Keratinocyte (primary cell): Measurements from ENCODE around the gene MYO1E. TPM values are rescaled to one million over a fixed set of nuclear protein-coding genes. Genes with fewer than 3 reads are reported as not detected.

Experiments used
- DNase-seq: peaks from one replicate; pipeline ENCODE4 v3.0.0-alpha.2; 2011; ENCODE audit warnings: low read depth, missing footprints, low spot score
- FAIRE-seq: peaks from 2 replicates; lab custom pipeline; 2011; peaks lifted over from hg19 to GRCh38; lab: Jason Lieb, UNC
- H2AFZ ChIP-seq: 2 replicates; pipeline ENCODE4 v1.6.0; 2012; ENCODE audit warnings: low read length, control low read depth, inconsistent platforms; ENCODE audit not compliant: control insufficient read depth
- H3K27ac ChIP-seq: 2 replicates; pipeline ENCODE4 v1.5.1; 2011; ENCODE audit warnings: low read length; ENCODE audit not compliant: control insufficient read depth, insufficient read depth
- H3K27me3 ChIP-seq: 3 replicates; pipeline ENCODE4 v1.6.0; 2011; ENCODE audit warnings: low read length; ENCODE audit not compliant: control insufficient read depth, insufficient read depth; ENCODE audit errors: extremely low read depth
- H3K36me3 ChIP-seq, 2 experiments: 2 replicates in 1 of 2; 3 replicates in 1 of 2; pipeline ENCODE4 v1.5.1; 2011; ENCODE audit warnings: low read length in 2 of 2, mild to moderate bottlenecking in 1 of 2; ENCODE audit not compliant: control insufficient read depth in 2 of 2, insufficient read depth in 2 of 2; ENCODE audit errors: extremely low read depth in 1 of 2
- H3K4me1 ChIP-seq: 3 replicates; pipeline ENCODE4 v1.5.1; 2011; ENCODE audit warnings: low read length; ENCODE audit not compliant: control insufficient read depth, insufficient read depth; ENCODE audit errors: extremely low read depth
- H3K4me2 ChIP-seq: 3 replicates; pipeline ENCODE4 v1.6.0; 2011; ENCODE audit warnings: low read depth, low read length; ENCODE audit not compliant: control insufficient read depth, insufficient read depth; ENCODE audit errors: extremely low read depth
- H3K4me3 ChIP-seq, 3 experiments: fragments of 200-600 bp in 1 of 3; sonication (generic) in 1 of 3; 2 replicates in 2 of 3; 3 replicates in 1 of 3; pipeline ENCODE4 v1.5.1; 2011 to 2016; ENCODE audit warnings: low read length in 3 of 3, mild to moderate bottlenecking in 3 of 3, control low read depth in 2 of 3, inconsistent platforms in 1 of 3, low read depth in 1 of 3, mixed read lengths in 1 of 3, mixed run types in 1 of 3, moderate library complexity in 1 of 3; ENCODE audit not compliant: control insufficient read depth in 2 of 3, insufficient read depth in 2 of 3; ENCODE audit errors: extremely low read depth in 1 of 3
- H3K79me2 ChIP-seq: 2 replicates; pipeline ENCODE4 v1.6.0; 2012; ENCODE audit warnings: low read length; ENCODE audit not compliant: control insufficient read depth, insufficient read depth
- H3K9ac ChIP-seq: 3 replicates; pipeline ENCODE4 v1.6.0; 2011; ENCODE audit warnings: low read length; ENCODE audit not compliant: control insufficient read depth, insufficient read depth; ENCODE audit errors: extremely low read depth
- H3K9me1 ChIP-seq: 3 replicates; pipeline ENCODE4 v1.6.0; 2011; ENCODE audit warnings: low read length; ENCODE audit not compliant: control insufficient read depth, insufficient read depth; ENCODE audit errors: extremely low read depth
- H3K9me3 ChIP-seq: 2 replicates; pipeline ENCODE4 v1.5.1; 2012; ENCODE audit warnings: low read depth, low read length; ENCODE audit not compliant: control insufficient read depth
- H4K20me1 ChIP-seq: 3 replicates; pipeline ENCODE4 v1.6.0; 2011; ENCODE audit warnings: low read length; ENCODE audit not compliant: control insufficient read depth, insufficient read depth; ENCODE audit errors: extremely low read depth
- EZH2 ChIP-seq: IDR thresholded peaks from one replicate; pipeline ENCODE4 v1.6.1; 2012; ENCODE audit warnings: inconsistent platforms, mild to moderate bottlenecking, low read length, moderate library complexity
- dilution Hi-C: fragments of 300-500 bp; cut with MboI; formaldehyde crosslinking; loops from one replicate; pipeline ENCODE4 v1.7.0; 2020; ENCODE audit warnings: low sequenced_read_pairs; ENCODE audit not compliant: extremely low pct_ligation_motif_present
- polyA plus RNA-seq, 5 experiments: library from polyadenylated mRNA; depleted of rRNA in 3 of 5; stranded (reverse) in 3 of 5; stranded (forward) in 1 of 5; unstranded in 1 of 5; fragments of >200 nt; gene quantifications; 1 replicate in 1 of 5; 2 replicates in 3 of 5; 3 replicates in 1 of 5; pipeline versions ENCODE4 v1.2.1 to v1.2.3, GENCODE V29; 2011 to 2012; ENCODE audit warnings: missing spikeins in 2 of 5, low read depth in 1 of 5, low replicate concordance in 1 of 5
- TF ChIP-seq, protein P1 (sequence below), 3 experiments: IDR thresholded peaks in 1 of 3; conservative IDR thresholded peaks in 1 of 3; optimal IDR thresholded peaks in 1 of 3; 2 replicates in 2 of 3; 3 replicates in 1 of 3; pipeline versions ENCODE3 to v1.5.1; 2011; ENCODE audit warnings: low read length in 3 of 3, mild to moderate bottlenecking in 3 of 3, moderate library complexity in 2 of 3, control low read depth in 1 of 3, inconsistent platforms in 1 of 3; ENCODE audit not compliant: insufficient read depth in 2 of 3; ENCODE audit errors: extremely low read depth in 1 of 3

MYO1E gene
- polyA plus RNA-seq, 1 donor (not counting 4 experiments of a cell fraction or from before 2014, with no cell fraction given), result 213 TPM

DNA sequence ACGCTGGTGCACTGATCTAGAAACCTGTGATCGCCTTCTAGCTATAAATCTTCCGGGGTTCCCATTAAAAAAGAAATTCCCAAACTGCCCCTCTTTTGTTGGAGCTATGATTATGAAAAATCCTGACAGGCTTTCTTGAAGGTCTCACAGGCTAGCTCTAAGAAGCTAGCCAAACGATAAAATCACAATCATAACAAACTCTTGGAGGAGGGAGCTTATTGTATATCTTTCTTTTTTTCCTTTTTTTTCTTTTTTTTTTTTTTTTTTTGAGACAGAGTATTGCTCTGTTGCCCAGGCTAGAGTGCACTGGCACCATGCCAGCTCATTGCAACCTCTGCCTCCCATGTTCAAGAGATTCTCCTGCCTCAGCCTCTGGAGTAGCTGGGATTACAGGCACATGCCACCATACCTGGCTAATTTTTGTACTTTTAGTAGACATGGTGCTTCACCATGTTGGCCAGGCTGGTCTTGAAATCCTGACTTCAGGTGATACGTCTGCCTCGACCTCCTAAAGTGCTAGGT lies 72.0 kb downstream of the MYO1E start:
- FAIRE-seq, result no peak
- Histone ChIP-seq H4K20me1 (no peaks in the 10 kb centered on the region), H3K9ac (peak overlapping the region; percentile 61), H3K79me2 (peaks cover 77% of the 10 kb centered on the region), H3K36me3 (no peaks in the 10 kb centered on the region), H3K27me3 (no peaks in the 10 kb centered on the region), H3K4me3 (peak overlapping the region in 1 of 3 experiments; percentile 11), H3K9me1 (no peaks in the 10 kb centered on the region), H2AFZ (no peak overlapping the region), H3K4me2 (peak overlapping the region; percentile 73), H3K9me3 (no peaks in the 10 kb centered on the region), H3K4me1 (peaks cover 71% of the 10 kb centered on the region), H3K27ac (peak overlapping the region; percentile 73)
- TF ChIP-seq, protein P1, sequence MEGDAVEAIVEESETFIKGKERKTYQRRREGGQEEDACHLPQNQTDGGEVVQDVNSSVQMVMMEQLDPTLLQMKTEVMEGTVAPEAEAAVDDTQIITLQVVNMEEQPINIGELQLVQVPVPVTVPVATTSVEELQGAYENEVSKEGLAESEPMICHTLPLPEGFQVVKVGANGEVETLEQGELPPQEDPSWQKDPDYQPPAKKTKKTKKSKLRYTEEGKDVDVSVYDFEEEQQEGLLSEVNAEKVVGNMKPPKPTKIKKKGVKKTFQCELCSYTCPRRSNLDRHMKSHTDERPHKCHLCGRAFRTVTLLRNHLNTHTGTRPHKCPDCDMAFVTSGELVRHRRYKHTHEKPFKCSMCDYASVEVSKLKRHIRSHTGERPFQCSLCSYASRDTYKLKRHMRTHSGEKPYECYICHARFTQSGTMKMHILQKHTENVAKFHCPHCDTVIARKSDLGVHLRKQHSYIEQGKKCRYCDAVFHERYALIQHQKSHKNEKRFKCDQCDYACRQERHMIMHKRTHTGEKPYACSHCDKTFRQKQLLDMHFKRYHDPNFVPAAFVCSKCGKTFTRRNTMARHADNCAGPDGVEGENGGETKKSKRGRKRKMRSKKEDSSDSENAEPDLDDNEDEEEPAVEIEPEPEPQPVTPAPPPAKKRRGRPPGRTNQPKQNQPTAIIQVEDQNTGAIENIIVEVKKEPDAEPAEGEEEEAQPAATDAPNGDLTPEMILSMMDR (optimal IDR thresholded peaks at IDR 0.05 in 1 of 3, IDR thresholded peaks at IDR 0.05 in 1 of 3, conservative IDR thresholded peaks at IDR 0.05 in 1 of 3; ENCODE audit: extremely low read depth in 1 of 3, insufficient read depth in 2 of 3, low read length in 3 of 3), result no peak
- no peak for TF ChIP-seq EZH2
- peak; percentile 26 for DNase-seq
- dilution Hi-C loops, result no loop called here

DNA sequence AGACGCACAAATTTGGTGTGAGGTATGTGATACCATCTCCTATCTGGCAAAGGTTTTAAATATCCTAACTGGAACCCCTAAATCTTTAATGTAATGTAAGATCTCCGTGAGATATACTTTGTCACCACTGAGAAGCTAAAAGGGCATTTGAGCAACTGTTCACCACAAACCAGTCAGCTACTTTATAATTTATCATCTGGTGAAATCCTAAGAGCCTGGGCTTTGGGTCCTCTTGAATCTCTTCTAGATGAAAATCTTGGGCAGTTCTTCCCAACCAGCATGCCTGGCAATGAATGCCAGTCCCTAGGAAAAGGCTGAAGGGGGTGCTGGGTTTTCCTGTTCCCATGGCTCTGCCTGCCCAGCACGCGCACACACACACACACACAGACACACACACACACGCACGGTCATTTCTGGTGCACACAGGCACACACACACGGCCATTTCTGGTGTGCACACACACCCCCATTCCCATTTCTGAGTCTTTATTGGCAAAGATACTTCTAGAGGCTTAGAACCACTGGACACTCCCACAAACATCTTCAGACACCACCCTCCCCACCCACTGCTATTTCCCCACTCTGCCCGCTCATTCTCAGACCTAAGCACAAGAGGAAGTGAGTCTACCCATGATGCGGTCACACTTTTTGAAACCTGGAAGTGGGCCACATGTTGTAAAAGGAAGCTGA lies 72.6 kb downstream of the MYO1E start:
- no peak for TF ChIP-seq EZH2
- TF ChIP-seq, protein P1 (optimal IDR thresholded peaks at IDR 0.05 in 1 of 3, IDR thresholded peaks at IDR 0.05 in 1 of 3, conservative IDR thresholded peaks at IDR 0.05 in 1 of 3; ENCODE audit: extremely low read depth in 1 of 3, insufficient read depth in 2 of 3, low read length in 3 of 3), result no peak
- no peaks in the 10 kb centered on the region for H3K27me3 ChIP-seq
- H3K79me2 ChIP-seq, result peaks cover 74% of the 10 kb centered on the region
- H3K9me3 ChIP-seq, result no peaks in the 10 kb centered on the region
- no peaks in the 10 kb centered on the region for H3K9me1 ChIP-seq
- no peak overlapping the region for H2AFZ ChIP-seq
- no peaks in the 10 kb centered on the region for H3K36me3 ChIP-seq
- FAIRE-seq (peak; percentile 83), DNase-seq (peak; percentile 89)
- H3K27ac ChIP-seq, result peak overlapping the region; percentile 73
- dilution Hi-C loops, result no loop called here
- peaks cover 71% of the 10 kb centered on the region for H3K4me1 ChIP-seq
- H3K4me3 ChIP-seq, result no peak overlapping the region
- peak overlapping the region; percentile 73 for H3K4me2 ChIP-seq
- peak overlapping the region; percentile 61 for H3K9ac ChIP-seq
- no peaks in the 10 kb centered on the region for H4K20me1 ChIP-seq
